GM18951 (cell line): ENCODE results near the gene PRM3.
A peak's percentile ranks its signal among the peaks of the same experiment; 100 is the strongest.

Experiments used
- POLR2A ChIP-seq: IDR thresholded peaks from 4 replicates; pipeline ENCODE4 v1.6.1; 2011; ENCODE audit warnings: mild to moderate bottlenecking; ENCODE audit not compliant: insufficient read length, insufficient read depth; ENCODE audit errors: extremely low read depth
- in situ Hi-C: fragments of 300-500 bp; cut with MboI; formaldehyde crosslinking; loops from one replicate; pipeline ENCODE4 v1.12.0; 2022; ENCODE audit warnings: low sequenced_read_pairs, mixed read lengths, inconsistent platforms; ENCODE audit not compliant: unreplicated experiment

Gene PRM3

GRCh38 chr16:11224096-11224893 is 49.1 kb downstream of the PRM3 start:
- TF ChIP-seq POLR2A = peak; percentile 38
- in situ Hi-C loops = no loop called here
